ENCODE measurements around the gene ARSJ.

Gene ARSJ

DNA sequence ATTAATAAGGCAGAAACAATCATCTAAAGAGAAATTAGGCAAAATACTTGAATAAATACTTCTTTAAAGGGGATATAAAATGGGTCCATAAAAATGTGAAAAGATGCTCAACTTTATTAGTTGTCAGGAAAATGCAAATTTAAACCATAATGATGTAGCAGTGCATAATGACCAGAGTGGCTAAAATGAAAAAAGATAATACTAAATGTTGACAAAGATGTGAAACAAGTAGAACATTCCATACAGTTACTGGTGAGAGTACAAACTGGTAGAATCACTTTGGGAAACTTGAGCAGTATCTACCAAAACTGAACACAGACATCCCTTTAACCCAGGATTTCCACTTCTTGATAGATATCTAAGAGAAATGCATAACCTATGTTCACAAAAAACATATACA, 5.0 kb downstream of the ARSJ start:
- H3K27ac ChIP-seq (ENCODE audit: insufficient read depth, low read length, poor library complexity, severe bottlenecking), result no peak overlapping the region
- DNase-seq, result no peak
- H3K9me3 ChIP-seq (ENCODE audit: control insufficient read depth, low read length), result no peaks in the 10 kb centered on the region
- H3K36me3 ChIP-seq (ENCODE audit: control insufficient read depth, insufficient read depth, low read length), result no peaks in the 10 kb centered on the region
- peaks cover 7% of the 10 kb centered on the region for H3K27me3 ChIP-seq (replicated peaks; ENCODE audit: control insufficient read depth, insufficient read depth, low read length, poor library complexity, severe bottlenecking)
- no peaks in the 10 kb centered on the region for H3K4me1 ChIP-seq (ENCODE audit: control insufficient read depth, insufficient read depth, low read length, poor library complexity, severe bottlenecking)
- no peak overlapping the region for H3K4me3 ChIP-seq (ENCODE audit: insufficient read depth, low read depth, low read length, poor library complexity, severe bottlenecking)

DNA sequence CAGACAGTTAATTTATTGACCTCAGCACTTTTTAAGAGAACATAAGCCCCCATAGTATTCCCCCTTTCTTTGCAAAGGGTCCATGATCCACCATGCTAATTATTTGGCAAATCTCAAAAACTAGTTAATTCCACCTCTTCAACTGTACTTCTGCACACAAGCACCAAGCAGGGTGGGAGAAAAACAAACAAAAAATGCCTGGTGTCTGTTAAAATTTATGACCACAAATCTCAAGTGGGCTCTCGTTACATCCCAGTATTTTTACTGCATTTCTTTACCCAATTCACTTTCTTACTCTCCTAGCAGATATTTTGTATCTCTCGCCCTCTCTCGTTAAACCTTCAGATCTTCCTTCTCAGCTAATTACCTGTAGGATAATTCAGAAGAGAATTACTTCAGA, 6.1 kb downstream of the ARSJ start:
- Histone ChIP-seq H3K27me3 (replicated peaks; ENCODE audit: control insufficient read depth, insufficient read depth, low read length, poor library complexity, severe bottlenecking) (no peaks in the 10 kb centered on the region), H3K36me3 (ENCODE audit: control insufficient read depth, insufficient read depth, low read length) (no peaks in the 10 kb centered on the region), H3K4me1 (ENCODE audit: control insufficient read depth, insufficient read depth, low read length, poor library complexity, severe bottlenecking) (no peaks in the 10 kb centered on the region), H3K27ac (ENCODE audit: insufficient read depth, low read length, poor library complexity, severe bottlenecking) (no peak overlapping the region), H3K4me3 (ENCODE audit: insufficient read depth, low read depth, low read length, poor library complexity, severe bottlenecking) (no peak overlapping the region), H3K9me3 (ENCODE audit: control insufficient read depth, low read length) (no peaks in the 10 kb centered on the region)
- no peak for DNase-seq

DNA sequence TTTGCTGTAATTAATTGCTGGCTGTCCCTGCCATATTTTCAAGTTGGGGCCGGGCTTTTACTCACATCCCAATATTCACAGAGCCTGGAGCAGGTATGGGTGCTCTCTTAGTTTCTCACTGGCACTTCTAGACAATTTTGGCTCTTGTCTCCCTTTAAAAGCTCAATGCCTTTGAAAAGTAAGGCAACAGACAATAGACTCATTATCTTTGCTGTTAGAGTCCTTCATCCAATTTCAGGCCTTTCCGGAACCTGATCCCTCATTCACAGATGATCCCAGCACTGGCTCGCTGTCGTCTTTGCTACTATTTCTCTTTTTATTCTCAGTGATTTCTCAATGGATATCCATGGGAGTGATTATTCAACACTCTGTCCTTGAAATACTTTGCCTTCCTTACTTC, 6.7 kb downstream of the ARSJ start:
- Histone ChIP-seq H3K4me1 (ENCODE audit: control insufficient read depth, insufficient read depth, low read length, poor library complexity, severe bottlenecking) (no peaks in the 10 kb centered on the region), H3K4me3 (ENCODE audit: insufficient read depth, low read depth, low read length, poor library complexity, severe bottlenecking) (no peak overlapping the region), H3K27ac (ENCODE audit: insufficient read depth, low read length, poor library complexity, severe bottlenecking) (no peak overlapping the region), H3K9me3 (ENCODE audit: control insufficient read depth, low read length) (no peaks in the 10 kb centered on the region), H3K36me3 (ENCODE audit: control insufficient read depth, insufficient read depth, low read length) (no peaks in the 10 kb centered on the region), H3K27me3 (replicated peaks; ENCODE audit: control insufficient read depth, insufficient read depth, low read length, poor library complexity, severe bottlenecking) (no peaks in the 10 kb centered on the region)
- DNase-seq, result no peak

DNA sequence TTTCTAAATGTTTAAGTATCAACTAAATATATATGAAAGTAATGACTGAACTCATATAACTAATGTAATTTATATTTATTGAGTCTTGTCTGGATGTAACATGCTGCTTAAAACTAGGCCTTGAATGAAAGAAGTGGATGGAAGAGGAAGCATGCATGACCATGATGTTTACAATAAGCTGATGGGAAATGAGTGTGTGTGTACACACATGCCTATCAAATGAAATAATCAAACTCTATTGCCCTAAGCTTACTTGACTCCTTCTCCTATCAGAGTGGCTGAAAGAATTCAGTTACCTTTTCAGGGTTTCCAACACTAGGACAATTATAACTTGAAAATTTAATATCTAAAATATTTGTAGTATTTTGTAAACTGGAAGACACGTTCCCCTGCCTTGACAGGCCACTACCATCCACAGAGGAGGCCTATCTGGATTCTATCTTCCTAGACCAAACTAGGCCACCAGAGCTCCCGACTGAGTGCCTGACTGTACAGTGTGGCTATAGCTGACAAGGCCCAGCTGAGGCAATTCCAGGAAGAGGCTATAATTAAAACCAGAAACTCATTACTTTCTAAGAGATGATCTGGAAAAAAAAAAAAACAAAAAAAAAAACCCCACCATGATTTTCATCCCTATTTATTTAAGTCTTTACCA, 7.6 kb downstream of the ARSJ start:
- Histone ChIP-seq H3K4me3 (ENCODE audit: insufficient read depth, low read depth, low read length, poor library complexity, severe bottlenecking) (no peak overlapping the region), H3K9me3 (ENCODE audit: control insufficient read depth, low read length) (no peaks in the 10 kb centered on the region), H3K36me3 (ENCODE audit: control insufficient read depth, insufficient read depth, low read length) (no peaks in the 10 kb centered on the region), H3K27ac (ENCODE audit: insufficient read depth, low read length, poor library complexity, severe bottlenecking) (no peak overlapping the region), H3K27me3 (replicated peaks; ENCODE audit: control insufficient read depth, insufficient read depth, low read length, poor library complexity, severe bottlenecking) (no peaks in the 10 kb centered on the region), H3K4me1 (ENCODE audit: control insufficient read depth, insufficient read depth, low read length, poor library complexity, severe bottlenecking) (no peaks in the 10 kb centered on the region)
- DNase-seq, result no peak

DNA sequence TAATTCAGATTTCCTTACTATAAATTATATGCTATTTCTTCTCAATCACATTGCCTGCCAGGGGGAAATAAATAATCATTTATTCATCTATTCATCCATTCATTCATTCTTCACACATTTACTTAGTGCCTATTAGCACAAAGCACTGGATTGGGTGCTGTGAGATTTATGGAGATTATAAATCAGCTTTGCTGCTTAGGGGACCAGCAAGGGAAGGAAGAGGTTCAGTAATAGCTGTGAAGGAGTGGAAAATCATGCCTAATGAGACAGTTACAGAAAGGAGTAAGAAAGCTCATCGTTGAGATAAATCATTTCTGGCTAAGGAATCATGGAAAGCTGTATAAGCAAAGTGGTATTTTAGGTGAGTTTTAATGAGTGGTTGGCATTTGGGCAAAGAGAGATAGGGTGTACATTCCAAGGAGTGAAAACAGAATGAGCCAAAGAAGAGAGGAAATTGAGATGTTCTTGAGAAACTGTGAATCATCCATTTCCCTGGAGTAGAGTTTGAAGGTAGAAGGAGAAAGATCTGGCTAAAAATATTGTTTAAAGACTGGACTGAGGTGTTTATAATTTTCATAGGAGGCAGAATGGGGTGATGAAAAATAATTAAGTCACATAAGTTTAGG, 9.6 kb downstream of the ARSJ start:
- Histone ChIP-seq H3K4me3 (ENCODE audit: insufficient read depth, low read depth, low read length, poor library complexity, severe bottlenecking) (no peak overlapping the region), H3K27me3 (replicated peaks; ENCODE audit: control insufficient read depth, insufficient read depth, low read length, poor library complexity, severe bottlenecking) (no peaks in the 10 kb centered on the region), H3K36me3 (ENCODE audit: control insufficient read depth, insufficient read depth, low read length) (no peaks in the 10 kb centered on the region), H3K27ac (ENCODE audit: insufficient read depth, low read length, poor library complexity, severe bottlenecking) (no peak overlapping the region), H3K9me3 (ENCODE audit: control insufficient read depth, low read length) (no peaks in the 10 kb centered on the region), H3K4me1 (ENCODE audit: control insufficient read depth, insufficient read depth, low read length, poor library complexity, severe bottlenecking) (no peaks in the 10 kb centered on the region)
- DNase-seq, result no peak

DNA sequence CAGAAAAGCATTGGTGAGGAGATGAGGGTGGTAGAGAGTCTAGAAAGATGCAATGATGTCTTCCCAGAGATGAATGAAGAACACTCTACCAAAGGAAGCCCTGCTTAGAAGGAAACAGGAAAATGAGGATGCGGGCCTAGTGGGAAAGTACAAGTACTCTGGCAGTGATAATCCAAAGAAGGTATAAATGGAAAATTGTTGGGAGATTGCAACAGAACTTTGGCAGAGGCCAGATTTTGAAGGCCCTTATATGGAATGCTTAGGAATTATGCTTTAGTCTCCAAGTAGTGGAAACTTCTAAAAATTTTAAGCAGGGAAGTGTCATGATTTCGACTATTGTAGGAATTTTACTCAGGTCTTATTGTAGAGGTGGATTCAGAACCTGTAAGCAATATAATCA, 11.0 kb downstream of the ARSJ start:
- Histone ChIP-seq H3K4me3 (ENCODE audit: insufficient read depth, low read depth, low read length, poor library complexity, severe bottlenecking) (no peak overlapping the region), H3K9me3 (ENCODE audit: control insufficient read depth, low read length) (no peaks in the 10 kb centered on the region), H3K36me3 (ENCODE audit: control insufficient read depth, insufficient read depth, low read length) (no peaks in the 10 kb centered on the region), H3K27ac (ENCODE audit: insufficient read depth, low read length, poor library complexity, severe bottlenecking) (no peak overlapping the region), H3K27me3 (replicated peaks; ENCODE audit: control insufficient read depth, insufficient read depth, low read length, poor library complexity, severe bottlenecking) (no peaks in the 10 kb centered on the region), H3K4me1 (ENCODE audit: control insufficient read depth, insufficient read depth, low read length, poor library complexity, severe bottlenecking) (no peaks in the 10 kb centered on the region)
- no peak for DNase-seq

DNA sequence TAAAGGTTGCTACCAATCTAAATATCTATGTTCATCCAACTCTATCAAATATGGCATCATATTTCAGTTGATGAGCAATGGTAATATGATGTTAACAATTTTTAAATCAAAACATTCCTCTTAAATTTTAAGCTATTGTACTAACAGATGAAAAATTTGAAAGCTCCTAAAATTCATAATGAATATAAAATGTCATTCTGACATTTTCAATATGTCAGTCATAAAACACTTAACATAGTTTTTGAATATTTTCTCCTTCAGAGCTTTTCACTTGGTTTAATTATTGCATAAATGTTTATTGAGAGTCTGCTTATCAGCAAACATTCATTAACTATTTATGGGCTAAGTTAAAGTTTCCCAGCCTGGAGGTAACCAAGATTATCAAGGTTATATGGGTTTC, 11.8 kb downstream of the ARSJ start:
- no peak for DNase-seq
- Histone ChIP-seq H3K27ac (ENCODE audit: insufficient read depth, low read length, poor library complexity, severe bottlenecking) (no peak overlapping the region), H3K36me3 (ENCODE audit: control insufficient read depth, insufficient read depth, low read length) (no peaks in the 10 kb centered on the region), H3K4me3 (ENCODE audit: insufficient read depth, low read depth, low read length, poor library complexity, severe bottlenecking) (no peak overlapping the region), H3K9me3 (ENCODE audit: control insufficient read depth, low read length) (no peaks in the 10 kb centered on the region), H3K4me1 (ENCODE audit: control insufficient read depth, insufficient read depth, low read length, poor library complexity, severe bottlenecking) (no peaks in the 10 kb centered on the region), H3K27me3 (replicated peaks; ENCODE audit: control insufficient read depth, insufficient read depth, low read length, poor library complexity, severe bottlenecking) (no peaks in the 10 kb centered on the region)

DNA sequence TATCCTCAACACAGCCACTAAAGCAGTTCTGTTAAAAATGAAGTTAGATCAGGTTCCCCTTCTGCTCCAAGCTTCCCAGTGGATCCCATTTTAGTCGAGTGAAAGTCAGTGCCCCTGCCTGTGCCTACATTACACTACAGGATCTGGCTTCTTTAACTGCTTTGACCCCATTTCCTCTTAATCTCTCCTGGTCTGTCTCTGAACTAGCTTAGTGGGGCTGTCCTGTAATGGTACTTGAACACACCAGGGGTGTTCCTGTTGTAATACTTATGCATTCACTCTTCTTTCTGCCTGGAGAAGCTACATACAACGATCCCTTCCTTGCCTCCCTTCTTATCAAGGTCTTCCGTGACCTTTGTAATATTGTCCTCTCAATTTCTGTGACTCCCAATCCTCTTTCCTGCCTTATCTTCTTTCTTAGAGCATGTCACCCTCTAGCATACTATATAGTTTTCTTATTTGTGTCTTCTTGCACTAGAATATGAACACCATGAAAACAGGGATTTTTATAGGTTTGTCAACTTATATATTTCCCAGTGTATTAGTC, 16.7 kb downstream of the ARSJ start:
- no peak overlapping the region for H3K4me3 ChIP-seq (ENCODE audit: insufficient read depth, low read depth, low read length, poor library complexity, severe bottlenecking)
- H3K4me1 ChIP-seq (ENCODE audit: control insufficient read depth, insufficient read depth, low read length, poor library complexity, severe bottlenecking), result no peaks in the 10 kb centered on the region
- no peaks in the 10 kb centered on the region for H3K27me3 ChIP-seq (replicated peaks; ENCODE audit: control insufficient read depth, insufficient read depth, low read length, poor library complexity, severe bottlenecking)
- H3K36me3 ChIP-seq (ENCODE audit: control insufficient read depth, insufficient read depth, low read length), result no peaks in the 10 kb centered on the region
- no peak for DNase-seq
- no peak overlapping the region for H3K27ac ChIP-seq (ENCODE audit: insufficient read depth, low read length, poor library complexity, severe bottlenecking)
- no peaks in the 10 kb centered on the region for H3K9me3 ChIP-seq (ENCODE audit: control insufficient read depth, low read length)

DNA sequence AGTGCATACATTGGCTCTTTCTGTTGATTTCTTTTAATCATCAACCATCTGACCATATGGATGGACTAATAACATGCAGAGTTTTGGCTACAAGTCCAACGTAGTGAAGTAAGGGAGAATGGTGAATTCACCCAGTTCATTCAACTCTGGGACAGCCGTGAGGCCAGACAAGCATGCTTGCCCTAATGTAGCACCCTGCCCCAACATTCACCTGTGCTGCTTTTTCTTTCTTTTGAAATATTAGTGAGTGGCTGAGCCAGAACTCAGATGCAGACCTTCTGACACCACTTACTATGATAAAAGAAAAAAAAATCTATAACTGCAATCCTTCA, 17.5 kb downstream of the ARSJ start:
- Histone ChIP-seq H3K4me1 (ENCODE audit: control insufficient read depth, insufficient read depth, low read length, poor library complexity, severe bottlenecking) (no peaks in the 10 kb centered on the region), H3K27ac (ENCODE audit: insufficient read depth, low read length, poor library complexity, severe bottlenecking) (no peak overlapping the region), H3K9me3 (ENCODE audit: control insufficient read depth, low read length) (no peaks in the 10 kb centered on the region), H3K4me3 (ENCODE audit: insufficient read depth, low read depth, low read length, poor library complexity, severe bottlenecking) (no peak overlapping the region), H3K27me3 (replicated peaks; ENCODE audit: control insufficient read depth, insufficient read depth, low read length, poor library complexity, severe bottlenecking) (no peaks in the 10 kb centered on the region), H3K36me3 (ENCODE audit: control insufficient read depth, insufficient read depth, low read length) (no peaks in the 10 kb centered on the region)
- no peak for DNase-seq

DNA sequence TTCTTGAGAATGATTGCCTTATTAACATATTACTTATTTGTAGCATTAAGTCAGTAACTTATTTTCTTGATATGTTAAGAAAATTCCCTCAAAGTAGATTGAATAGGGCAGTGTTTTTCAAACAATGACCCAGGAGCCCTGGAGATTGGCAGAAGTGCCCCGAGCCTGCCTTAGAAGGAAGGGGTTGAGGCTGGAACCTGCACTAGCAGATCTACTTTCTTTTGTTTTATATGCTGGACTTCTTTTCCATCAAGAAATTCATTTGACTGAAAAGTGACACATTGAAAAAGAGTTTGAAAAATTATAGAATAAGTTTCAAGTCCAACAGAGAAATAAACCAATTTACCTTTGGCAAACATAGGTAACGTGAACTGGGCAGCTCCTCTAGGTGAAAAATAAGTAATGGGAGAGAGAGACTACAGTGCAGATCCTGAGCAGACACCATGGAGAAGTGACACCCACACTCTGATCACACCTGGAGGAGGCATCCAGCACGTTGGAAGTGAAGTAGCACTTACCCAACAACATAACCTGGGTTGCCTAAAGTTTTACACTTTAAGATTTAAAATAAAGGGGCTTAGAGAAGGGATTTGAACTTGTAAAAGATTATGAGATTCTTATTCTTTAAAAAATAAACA, 18.6 kb downstream of the ARSJ start:
- no peaks in the 10 kb centered on the region for H3K9me3 ChIP-seq (ENCODE audit: control insufficient read depth, low read length)
- no peaks in the 10 kb centered on the region for H3K4me1 ChIP-seq (ENCODE audit: control insufficient read depth, insufficient read depth, low read length, poor library complexity, severe bottlenecking)
- no peaks in the 10 kb centered on the region for H3K27me3 ChIP-seq (replicated peaks; ENCODE audit: control insufficient read depth, insufficient read depth, low read length, poor library complexity, severe bottlenecking)
- H3K36me3 ChIP-seq (ENCODE audit: control insufficient read depth, insufficient read depth, low read length), result no peaks in the 10 kb centered on the region
- H3K27ac ChIP-seq (ENCODE audit: insufficient read depth, low read length, poor library complexity, severe bottlenecking), result no peak overlapping the region
- H3K4me3 ChIP-seq (ENCODE audit: insufficient read depth, low read depth, low read length, poor library complexity, severe bottlenecking), result no peak overlapping the region
- DNase-seq, result no peak
